Vagina (tissue), 2 donors: ENCODE results near the gene WNT2B. TPM values are rescaled to one million over a fixed set of nuclear protein-coding genes. Genes with fewer than 3 reads are reported as not detected.

Source experiments
- DNase-seq, 2 donors: peaks; one replicate each; pipeline ENCODE4 v3.0.0-alpha.2; 2017; ENCODE audit errors: extremely low spot score in 2 of 2
- H3K27ac ChIP-seq: fragments of 200-600 bp; sonication (generic); one replicate; pipeline ENCODE4 v1.5.1; 2019
- H3K27me3 ChIP-seq: fragments of 200-600 bp; sonication (generic); one replicate; pipeline ENCODE4 v1.5.1; 2019
- H3K36me3 ChIP-seq, 2 donors: fragments of 200-600 bp; sonication (generic); one replicate each; pipeline ENCODE4 v1.5.1; 2017 to 2019
- H3K4me1 ChIP-seq: fragments of 200-600 bp; sonication (generic); one replicate; pipeline ENCODE4 v1.5.1; 2019
- H3K4me3 ChIP-seq, 2 donors: fragments of 200-600 bp; sonication (generic); 1 replicate in 1 of 2; 2 replicates in 1 of 2; pipeline ENCODE4 v1.5.1; 2016 to 2019
- H3K9me3 ChIP-seq: fragments of 200-600 bp; sonication (generic); one replicate; pipeline ENCODE4 v1.5.1; 2019
- POLR2A ChIP-seq, 2 donors: fragments of 450-650 bp; IDR thresholded peaks; one replicate each; pipeline ENCODE4 v1.6.1; 2017; ENCODE audit warnings: antibody characterized with exemption in 2 of 2, mild to moderate bottlenecking in 2 of 2, moderate library complexity in 2 of 2
- POLR2AphosphoS5 ChIP-seq, 2 donors: sonication (generic); formaldehyde crosslinking; IDR thresholded peaks; one replicate each; pipeline ENCODE4 v1.9.0; 2017; ENCODE audit warnings: antibody characterized with exemption in 2 of 2, mild to moderate bottlenecking in 2 of 2, low read depth in 1 of 2; ENCODE audit not compliant: insufficient read depth in 1 of 2
- intact Hi-C: fragments of 100-400 bp; cut with DNase I; formaldehyde crosslinking; loops from one replicate; pipeline ENCODE4 v1.15.1; 2023
- total RNA-seq: library from RNA; depleted of rRNA; stranded (reverse); fragments of >200 nt; gene quantifications from one replicate; pipeline ENCODE4 v1.2.3, GENCODE V29; 2016
- TF ChIP-seq, protein P1 (sequence below), 3 experiments: fragments of 450-650 bp in 2 of 3; fragments of 200-600 bp in 1 of 3; sonication (generic) in 1 of 3; IDR thresholded peaks; one replicate each; pipeline ENCODE4 v1.5.1; 2017 to 2019; ENCODE audit warnings: antibody characterized with exemption in 3 of 3, mild to moderate bottlenecking in 2 of 3, moderate library complexity in 2 of 3

WNT2B gene
- total RNA-seq: 16.0 TPM

GRCh38 chr1:112508278-112509004, at the start of gene WNT2B:
TSS of gene WNT2B (plus strand) at chr1:112508965. CDS start at chr1:112509263, 298 bp downstream.
- H3K4me1 ChIP-seq: peaks cover 38% of the 10 kb centered on the region
- no peaks in the 10 kb centered on the region for H3K27me3 ChIP-seq
- H3K9me3 ChIP-seq: no peaks in the 10 kb centered on the region
- H3K4me3 ChIP-seq: peak within 1 kb of the TSS; percentile 67 to 83
- TF ChIP-seq POLR2A (IDR thresholded peaks at IDR 0.05) (peak in 1 of 2 donors; percentile 31), POLR2AphosphoS5 (IDR thresholded peaks at IDR 0.05; ENCODE audit: insufficient read depth in 1 of 2, low read depth in 1 of 2) (peak in 1 of 2 donors; percentile 20)
- TF ChIP-seq, protein P1, sequence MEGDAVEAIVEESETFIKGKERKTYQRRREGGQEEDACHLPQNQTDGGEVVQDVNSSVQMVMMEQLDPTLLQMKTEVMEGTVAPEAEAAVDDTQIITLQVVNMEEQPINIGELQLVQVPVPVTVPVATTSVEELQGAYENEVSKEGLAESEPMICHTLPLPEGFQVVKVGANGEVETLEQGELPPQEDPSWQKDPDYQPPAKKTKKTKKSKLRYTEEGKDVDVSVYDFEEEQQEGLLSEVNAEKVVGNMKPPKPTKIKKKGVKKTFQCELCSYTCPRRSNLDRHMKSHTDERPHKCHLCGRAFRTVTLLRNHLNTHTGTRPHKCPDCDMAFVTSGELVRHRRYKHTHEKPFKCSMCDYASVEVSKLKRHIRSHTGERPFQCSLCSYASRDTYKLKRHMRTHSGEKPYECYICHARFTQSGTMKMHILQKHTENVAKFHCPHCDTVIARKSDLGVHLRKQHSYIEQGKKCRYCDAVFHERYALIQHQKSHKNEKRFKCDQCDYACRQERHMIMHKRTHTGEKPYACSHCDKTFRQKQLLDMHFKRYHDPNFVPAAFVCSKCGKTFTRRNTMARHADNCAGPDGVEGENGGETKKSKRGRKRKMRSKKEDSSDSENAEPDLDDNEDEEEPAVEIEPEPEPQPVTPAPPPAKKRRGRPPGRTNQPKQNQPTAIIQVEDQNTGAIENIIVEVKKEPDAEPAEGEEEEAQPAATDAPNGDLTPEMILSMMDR (IDR thresholded peaks at IDR 0.05): no peak
- intact Hi-C loops: no loop called here
- DNase-seq: no peak
- peak within 1 kb of the TSS; percentile 79 for H3K27ac ChIP-seq
- H3K36me3 ChIP-seq: no peaks in the 10 kb centered on the region

GRCh38 chr1:112460615-112461014, 48.1 kb upstream of the WNT2B start:
- no peak for TF ChIP-seq POLR2AphosphoS5 (IDR thresholded peaks at IDR 0.05; ENCODE audit: insufficient read depth in 1 of 2, low read depth in 1 of 2)
- intact Hi-C loops: loop anchor here (5.0 kb wide), 1 partner anchor 63 kb away; the partner anchor contains the start of gene CTTNBP2NL
- no peaks in the 10 kb centered on the region for H3K9me3 ChIP-seq
- H3K36me3 ChIP-seq: peaks cover 3 to 18% of the 10 kb centered on the region in 2 donors
- no peak overlapping the region for H3K4me3 ChIP-seq
- H3K27me3 ChIP-seq: no peaks in the 10 kb centered on the region
- no peak for DNase-seq
- peak overlapping the region; percentile 50 for H3K27ac ChIP-seq
- peaks cover 55% of the 10 kb centered on the region for H3K4me1 ChIP-seq

DNA sequence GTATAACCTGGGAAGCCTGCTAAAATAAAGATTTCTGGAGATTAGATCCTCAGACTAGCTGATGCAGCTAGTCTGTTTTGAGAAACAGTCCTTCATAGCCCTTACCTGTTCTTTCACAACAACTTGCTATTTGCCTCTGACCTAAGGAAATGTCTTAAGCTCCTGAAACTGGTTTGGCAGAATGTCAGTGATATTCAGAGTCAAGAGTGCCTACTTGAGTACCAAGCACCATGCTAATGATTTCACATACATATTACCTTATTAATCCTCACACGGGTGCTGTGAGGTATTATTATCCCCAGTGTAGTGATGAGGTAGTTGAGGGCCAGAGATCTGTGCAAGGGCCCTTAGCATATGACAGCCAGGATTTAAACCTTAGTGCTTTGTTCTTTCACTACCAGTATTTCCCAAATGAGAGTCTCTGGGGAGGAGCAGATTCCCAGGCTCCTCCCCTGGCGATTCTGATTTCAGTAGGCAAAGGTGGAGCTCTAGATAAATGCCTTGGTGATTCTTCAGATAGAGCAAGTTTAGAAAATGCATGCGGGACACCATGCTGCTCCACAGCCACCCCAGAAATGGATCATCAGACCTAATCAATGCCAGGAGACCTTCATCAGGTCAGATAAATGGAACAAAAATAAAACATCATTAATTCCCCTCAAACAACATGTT, 47.4 kb upstream of the WNT2B start:
- DNase-seq: no peak
- peak in 1 of 2 donors; percentile 55 for TF ChIP-seq POLR2AphosphoS5 (IDR thresholded peaks at IDR 0.05; ENCODE audit: insufficient read depth in 1 of 2, low read depth in 1 of 2)
- no peak for TF ChIP-seq POLR2A (IDR thresholded peaks at IDR 0.05)
- Histone ChIP-seq H3K9me3 (no peaks in the 10 kb centered on the region), H3K36me3 (peaks cover 3 to 10% of the 10 kb centered on the region in 2 donors), H3K27me3 (no peaks in the 10 kb centered on the region), H3K4me3 (no peak overlapping the region), H3K4me1 (peaks cover 62% of the 10 kb centered on the region), H3K27ac (peak overlapping the region; percentile 50)
- intact Hi-C loops: loop anchor here (5.0 kb wide), 1 partner anchor 64 kb away; the partner anchor contains the start of gene CTTNBP2NL

DNA sequence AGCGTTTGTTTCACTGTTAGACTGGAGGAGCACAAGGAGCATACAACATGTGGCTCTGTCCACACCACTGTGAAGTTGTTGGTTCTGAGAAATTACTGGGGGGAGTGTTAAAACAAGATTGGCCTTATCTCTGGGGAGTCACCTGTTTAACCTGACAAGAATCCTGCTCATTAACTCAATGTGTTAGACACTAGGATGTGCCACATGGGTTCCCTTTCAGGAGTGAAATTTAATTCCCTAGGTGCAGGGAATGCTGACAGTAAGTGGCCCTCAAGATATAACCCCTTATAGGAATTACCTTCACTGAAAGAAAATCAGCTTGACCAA, 45.8 kb upstream of the WNT2B start:
- intact Hi-C loops: loop anchor here (5.0 kb wide), 1 partner anchor 66 kb away; the partner anchor contains the start of gene CTTNBP2NL
- no peaks in the 10 kb centered on the region for H3K9me3 ChIP-seq
- H3K27ac ChIP-seq: peak overlapping the region; percentile 50
- no peak for TF ChIP-seq POLR2A (IDR thresholded peaks at IDR 0.05)
- no peak for TF ChIP-seq POLR2AphosphoS5 (IDR thresholded peaks at IDR 0.05; ENCODE audit: insufficient read depth in 1 of 2, low read depth in 1 of 2)
- TF ChIP-seq, protein P1 (IDR thresholded peaks at IDR 0.05): no peak
- H3K36me3 ChIP-seq: no peaks in the 10 kb centered on the region
- no peak for DNase-seq
- no peaks in the 10 kb centered on the region for H3K27me3 ChIP-seq
- peaks cover 68% of the 10 kb centered on the region for H3K4me1 ChIP-seq
- no peak overlapping the region for H3K4me3 ChIP-seq

DNA sequence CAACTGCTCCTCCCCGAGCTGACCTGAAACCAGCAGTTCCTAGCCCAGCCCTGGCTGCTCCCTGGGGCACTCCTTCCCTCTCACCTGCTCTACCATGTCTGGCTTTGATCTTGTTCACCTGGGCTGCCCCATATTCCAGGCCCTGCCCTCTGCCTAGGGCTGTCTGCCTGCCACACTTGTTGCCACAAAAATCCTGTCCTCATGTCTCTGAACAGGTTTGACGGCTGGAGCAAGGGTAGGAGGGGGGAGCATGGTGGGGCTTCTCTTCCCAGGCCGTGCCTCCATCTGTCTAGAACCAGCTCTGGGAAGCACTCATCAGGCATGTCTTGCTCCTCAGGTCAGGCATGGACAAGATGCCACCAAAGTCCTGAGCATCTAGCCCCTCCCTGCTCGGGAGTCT, 44.3 kb upstream of the WNT2B start:
- H3K4me3 ChIP-seq: no peak overlapping the region
- peaks cover 68% of the 10 kb centered on the region for H3K4me1 ChIP-seq
- peak overlapping the region; percentile 81 for H3K27ac ChIP-seq
- no peaks in the 10 kb centered on the region for H3K9me3 ChIP-seq
- H3K36me3 ChIP-seq: no peaks in the 10 kb centered on the region
- TF ChIP-seq POLR2A (IDR thresholded peaks at IDR 0.05) (no peak), POLR2AphosphoS5 (IDR thresholded peaks at IDR 0.05; ENCODE audit: insufficient read depth in 1 of 2, low read depth in 1 of 2) (peak; percentile 60 to 66)
- intact Hi-C loops: loop anchor here (5.0 kb wide), 1 partner anchor 67 kb away; the partner anchor contains the start of gene CTTNBP2NL
- H3K27me3 ChIP-seq: no peaks in the 10 kb centered on the region
- DNase-seq: peak in 1 of 2 donors; percentile 91

GRCh38 chr1:112465122-112465521, 43.6 kb upstream of the WNT2B start:
- DNase-seq: no peak
- TF ChIP-seq POLR2A (IDR thresholded peaks at IDR 0.05): no peak
- TF ChIP-seq, protein P1 (IDR thresholded peaks at IDR 0.05): no peak
- no peak for TF ChIP-seq POLR2AphosphoS5 (IDR thresholded peaks at IDR 0.05; ENCODE audit: insufficient read depth in 1 of 2, low read depth in 1 of 2)
- no peak overlapping the region for H3K4me3 ChIP-seq
- H3K27me3 ChIP-seq: no peaks in the 10 kb centered on the region
- no peaks in the 10 kb centered on the region for H3K36me3 ChIP-seq
- peaks cover 66% of the 10 kb centered on the region for H3K4me1 ChIP-seq
- intact Hi-C loops: no loop called here
- no peaks in the 10 kb centered on the region for H3K9me3 ChIP-seq
- H3K27ac ChIP-seq: peak overlapping the region; percentile 81
